ENCODE measurements around the gene EPG5.

DNA sequence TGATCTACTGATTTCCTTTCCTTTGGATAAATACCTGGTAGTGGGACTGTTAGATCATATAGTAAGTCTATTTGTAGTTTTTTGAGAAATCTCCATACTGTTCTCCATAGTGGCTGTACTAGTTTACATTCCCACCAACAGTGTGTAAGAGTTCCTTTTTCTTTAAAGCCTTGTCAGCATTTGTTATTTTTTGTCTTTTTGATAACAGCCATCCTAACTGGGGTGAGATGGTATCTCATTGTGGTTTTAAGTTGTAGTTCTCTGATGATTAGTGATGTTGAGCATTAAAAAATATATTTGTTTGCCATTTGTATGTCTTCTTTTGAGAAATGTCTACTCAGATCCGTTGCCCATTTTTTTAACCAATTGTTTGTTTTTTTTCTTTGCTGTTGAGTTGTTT, 33.9 kb upstream of the EPG5 start:
- TF ChIP-seq SUZ12 (IDR thresholded peaks at IDR 0.05; ENCODE audit: extremely low read depth, insufficient read depth, insufficient read length), result no peak
- TF ChIP-seq YY1 (IDR thresholded peaks at IDR 0.05; ENCODE audit: insufficient read depth, insufficient read length), result no peak
